NCI-H460 (cell line): ENCODE results near the gene UBE4A. TPM values are rescaled to one million over a fixed set of nuclear protein-coding genes. Genes with fewer than 3 reads are reported as not detected.

ENCODE experiments used
- DNase-seq: peaks from one replicate; pipeline ENCODE4 v3.0.0-alpha.2; 2016; ENCODE audit warnings: low read depth; ENCODE audit errors: extremely low read depth
- polyA plus RNA-seq: library from polyadenylated mRNA; depleted of rRNA; stranded (reverse); fragments of >200 nt; gene quantifications from 2 replicates; pipeline ENCODE4 v1.2.3, GENCODE V29; 2014; cell fraction: nucleus; rRNA removed
- total RNA-seq: library from RNA; depleted of rRNA; stranded (reverse); fragments of >200 nt; shearing (Covaris generic); gene quantifications from 2 replicates; pipeline ENCODE4 v1.2.3, GENCODE V29; 2014; rRNA removed

UBE4A gene
- total RNA-seq = 45.1 and 47.6 TPM in 2 replicates
- 22.5 and 37.7 TPM in 2 replicates for polyA plus RNA-seq

- peak; percentile 91 for DNase-seq
Measured at GRCh38 chr11:118359295-118359958, at the start of gene UBE4A. Gene UBE4A, plus strand, starts transcription at chr11:118359600. Its CDS starts 5,481 bp downstream, at chr11:118365081.

- no peak for DNase-seq
Measured at GRCh38 chr11:118310271-118310670, 49.1 kb upstream of the UBE4A start.

- no peak for DNase-seq
Measured at GRCh38 chr11:118310781-118311485, 48.5 kb upstream of the UBE4A start.

GRCh38 chr11:118311518-118311917 is 47.9 kb upstream of the UBE4A start:
- DNase-seq = no peak

GRCh38 chr11:118312328-118312727 is 47.1 kb upstream of the UBE4A start:
- no peak for DNase-seq

GRCh38 chr11:118313242-118313641 is 46.2 kb upstream of the UBE4A start:
- DNase-seq = no peak

GRCh38 chr11:118314988-118315411 is 44.4 kb upstream of the UBE4A start:
- DNase-seq = no peak

- DNase-seq = no peak
Measured at GRCh38 chr11:118318124-118318523, 41.3 kb upstream of the UBE4A start.

- no peak for DNase-seq
Measured at GRCh38 chr11:118318581-118319336, 40.6 kb upstream of the UBE4A start.

GRCh38 chr11:118319337-118319707 is 40.1 kb upstream of the UBE4A start:
- DNase-seq = no peak

GRCh38 chr11:118320515-118320914 is 38.9 kb upstream of the UBE4A start:
- DNase-seq = no peak

- DNase-seq = no peak
Measured at GRCh38 chr11:118321386-118322082, 37.9 kb upstream of the UBE4A start.

GRCh38 chr11:118322721-118323120 is 36.7 kb upstream of the UBE4A start:
- DNase-seq = no peak

- no peak for DNase-seq
Measured at GRCh38 chr11:118325283-118325682, 34.1 kb upstream of the UBE4A start.

GRCh38 chr11:118328745-118329144 is 30.7 kb upstream of the UBE4A start:
- no peak for DNase-seq

- DNase-seq = no peak
Measured at GRCh38 chr11:118334745-118335144, 24.7 kb upstream of the UBE4A start.

GRCh38 chr11:118338637-118339061 is 20.8 kb upstream of the UBE4A start:
- no peak for DNase-seq

GRCh38 chr11:118339281-118339961 is 20.0 kb upstream of the UBE4A start:
- DNase-seq = no peak

GRCh38 chr11:118340449-118340848 is 19.0 kb upstream of the UBE4A start:
- DNase-seq = no peak

GRCh38 chr11:118341261-118341660 is 18.1 kb upstream of the UBE4A start:
- DNase-seq = no peak
